B cell (primary cell): ENCODE results near the gene RGS17.

Experiments used
- CTCF ChIP-seq: fragments of 200-600 bp; IDR thresholded peaks from one replicate; pipeline ENCODE4 v1.8.0; 2022; ENCODE audit warnings: antibody characterized with exemption, mild to moderate bottlenecking
- EZH2 ChIP-seq: IDR thresholded peaks from 2 replicates; pipeline ENCODE4 v1.6.1; 2012; ENCODE audit warnings: borderline replicate concordance, low read depth, mild to moderate bottlenecking, moderate library complexity, low read length; ENCODE audit not compliant: insufficient read depth, poor library complexity, severe bottlenecking

- TF ChIP-seq CTCF (no peak), EZH2 (no peak)
Observed at GRCh38 chr6:153117986-153118879, 12.8 kb downstream of the RGS17 start.
